Thoracic aorta (tissue), 2 donors: ENCODE measurements around the gene MRPL39. TPM values are rescaled to one million over a fixed set of nuclear protein-coding genes. Genes with fewer than 3 reads are reported as not detected.

Experiments used
- ATAC-seq: fragments of 150-250 bp; one replicate; pipeline ENCODE4 v1.8.0; 2017; ENCODE audit warnings: low read depth; ENCODE audit not compliant: insufficient number of reproducible peaks, low FRiP score
- DNase-seq: peaks from one replicate; pipeline ENCODE4 v3.0.0-alpha.2; 2020; ENCODE audit warnings: low spot score
- H3K27ac ChIP-seq, 2 donors: fragments of 200-600 bp; sonication (generic); 1 replicate in 1 of 2; 2 replicates in 1 of 2; pipeline ENCODE4 v1.5.1; 2016; ENCODE audit warnings: mild to moderate bottlenecking in 2 of 2, moderate library complexity in 2 of 2
- H3K27me3 ChIP-seq: fragments of 200-600 bp; sonication (generic); replicated peaks from 2 replicates; pipeline ENCODE4 v1.6.0; 2016; ENCODE audit warnings: mild to moderate bottlenecking; ENCODE audit not compliant: insufficient read depth
- H3K36me3 ChIP-seq: fragments of 200-600 bp; sonication (generic); one replicate; pipeline ENCODE4 v1.5.1; 2016
- H3K4me1 ChIP-seq, 2 donors: fragments of 200-600 bp; sonication (generic); 1 replicate in 1 of 2; 2 replicates in 1 of 2; pipeline versions ENCODE4 v1.5.1 to v1.6.0; 2016; ENCODE audit warnings: low read depth in 2 of 2, mild to moderate bottlenecking in 1 of 2; ENCODE audit not compliant: control insufficient read depth in 1 of 2
- H3K4me3 ChIP-seq: fragments of 200-600 bp; sonication (generic); 2 replicates; pipeline ENCODE4 v1.5.1; 2016; ENCODE audit warnings: mild to moderate bottlenecking
- H3K9me3 ChIP-seq: fragments of 200-600 bp; sonication (generic); 2 replicates; pipeline ENCODE4 v1.5.1; 2016
- CTCF ChIP-seq: fragments of 200-600 bp; sonication (generic); IDR thresholded peaks from one replicate; pipeline ENCODE4 v1.5.1; 2019; ENCODE audit warnings: antibody characterized with exemption
- total RNA-seq, 2 donors: library from RNA; depleted of rRNA; stranded (reverse); fragments of >200 nt; gene quantifications; one replicate each; pipeline versions ENCODE4 v1.1.0 to v1.2.3, GENCODE V29; 2016

The MRPL39 gene
- total RNA-seq, 2 donors from 2014 or later, result 6.6 to 16.8 TPM

GRCh38 chr21:25625036-25625435 lies 17.8 kb upstream of the MRPL39 start:
- H3K4me3 ChIP-seq, result no peak overlapping the region
- no peak for ATAC-seq
- H3K27me3 ChIP-seq, result no peaks in the 10 kb centered on the region
- DNase-seq, result no peak
- no peaks in the 10 kb centered on the region for H3K4me1 ChIP-seq
- no peak overlapping the region for H3K27ac ChIP-seq
- H3K36me3 ChIP-seq, result no peaks in the 10 kb centered on the region
- H3K9me3 ChIP-seq, result no peaks in the 10 kb centered on the region
- TF ChIP-seq CTCF, result no peak

GRCh38 chr21:25624511-25624910 lies 17.2 kb upstream of the MRPL39 start:
- Histone ChIP-seq H3K27me3 (no peaks in the 10 kb centered on the region), H3K4me1 (no peaks in the 10 kb centered on the region), H3K36me3 (no peaks in the 10 kb centered on the region), H3K4me3 (no peak overlapping the region), H3K27ac (no peak overlapping the region), H3K9me3 (no peaks in the 10 kb centered on the region)
- ATAC-seq, result no peak
- DNase-seq, result no peak
- TF ChIP-seq CTCF, result no peak

- no peaks in the 10 kb centered on the region for H3K9me3 ChIP-seq
- DNase-seq (no peak), ATAC-seq (no peak)
- no peak overlapping the region for H3K27ac ChIP-seq
- no peak for TF ChIP-seq CTCF
- H3K27me3 ChIP-seq, result no peaks in the 10 kb centered on the region
- no peak overlapping the region for H3K4me3 ChIP-seq
- no peaks in the 10 kb centered on the region for H3K36me3 ChIP-seq
- no peaks in the 10 kb centered on the region for H3K4me1 ChIP-seq
These were observed 11.9 kb upstream of the MRPL39 start for GRCh38 chr21:25619198-25619597.

GRCh38 chr21:25615880-25616279 lies 8.6 kb upstream of the MRPL39 start:
- DNase-seq (no peak), ATAC-seq (no peak)
- Histone ChIP-seq H3K4me1 (no peaks in the 10 kb centered on the region), H3K36me3 (no peaks in the 10 kb centered on the region), H3K27ac (no peak overlapping the region), H3K27me3 (no peaks in the 10 kb centered on the region), H3K9me3 (no peaks in the 10 kb centered on the region), H3K4me3 (no peak overlapping the region)
- no peak for TF ChIP-seq CTCF

- Histone ChIP-seq H3K27me3 (no peaks in the 10 kb centered on the region), H3K36me3 (no peaks in the 10 kb centered on the region), H3K4me1 (no peaks in the 10 kb centered on the region), H3K4me3 (no peak overlapping the region), H3K9me3 (no peaks in the 10 kb centered on the region), H3K27ac (no peak overlapping the region)
- DNase-seq (no peak), ATAC-seq (no peak)
- no peak for TF ChIP-seq CTCF
These were observed 7.2 kb upstream of the MRPL39 start for GRCh38 chr21:25614441-25614840.
